ENCODE measurements around the gene WFDC10A.

WFDC10A gene

GRCh38 chr20:45670139-45670538 is 40.6 kb downstream of the WFDC10A start, which contains the start of gene WFDC11:
Gene WFDC11, minus strand, starts transcription at chr20:45670239. Its CDS starts 19,639 bp downstream, at chr20:45650600.
- TF ChIP-seq REST (IDR thresholded peaks at IDR 0.05; ENCODE audit: insufficient replicate concordance, low read depth) (no peak), CTCF (IDR thresholded peaks at IDR 0.05; ENCODE audit: insufficient read depth, low read length) (no peak), POLR2AphosphoS5 (IDR thresholded peaks at IDR 0.05; ENCODE audit: low read depth) (no peak), SPI1 (IDR thresholded peaks at IDR 0.05; ENCODE audit: borderline replicate concordance, low read depth) (no peak)
- no peak for DNase-seq (ENCODE audit: low read depth in 1 of 2, low spot score in 1 of 2)
- Histone ChIP-seq H3K4me3 (replicated peaks; ENCODE audit: insufficient read depth, low read length) (no peak within 1 kb of the TSS), H3K27me3 (ENCODE audit: insufficient read depth, poor library complexity, severe bottlenecking) (peaks cover 15% of the 10 kb centered on the region), H3K27ac (replicated peaks) (no peak within 1 kb of the TSS)

- DNase-seq (ENCODE audit: low read depth in 1 of 2, low spot score in 1 of 2) = no peak
- Histone ChIP-seq H3K27me3 (ENCODE audit: insufficient read depth, poor library complexity, severe bottlenecking) (peaks cover 20% of the 10 kb centered on the region), H3K27ac (replicated peaks) (no peak overlapping the region), H3K4me3 (replicated peaks; ENCODE audit: insufficient read depth, low read length) (no peak overlapping the region)
- TF ChIP-seq CTCF (IDR thresholded peaks at IDR 0.05; ENCODE audit: insufficient read depth, low read length) (no peak), GABPA (IDR thresholded peaks at IDR 0.05; ENCODE audit: low read depth) (no peak), REST (IDR thresholded peaks at IDR 0.05; ENCODE audit: insufficient replicate concordance, low read depth) (no peak), SPI1 (IDR thresholded peaks at IDR 0.05; ENCODE audit: borderline replicate concordance, low read depth) (no peak), POLR2AphosphoS5 (IDR thresholded peaks at IDR 0.05; ENCODE audit: low read depth) (no peak)
Observed at GRCh38 chr20:45672765-45673164, 43.2 kb downstream of the WFDC10A start.

- no peak for DNase-seq (ENCODE audit: low read depth in 1 of 2, low spot score in 1 of 2)
- TF ChIP-seq REST (IDR thresholded peaks at IDR 0.05; ENCODE audit: insufficient replicate concordance, low read depth) = no peak
- TF ChIP-seq CTCF (IDR thresholded peaks at IDR 0.05; ENCODE audit: insufficient read depth, low read length) = no peak
- TF ChIP-seq SPI1 (IDR thresholded peaks at IDR 0.05; ENCODE audit: borderline replicate concordance, low read depth) = no peak
- no peak for TF ChIP-seq GABPA (IDR thresholded peaks at IDR 0.05; ENCODE audit: low read depth)
- no peak for TF ChIP-seq POLR2AphosphoS5 (IDR thresholded peaks at IDR 0.05; ENCODE audit: low read depth)
- peaks cover 7% of the 10 kb centered on the region for H3K27me3 ChIP-seq (ENCODE audit: insufficient read depth, poor library complexity, severe bottlenecking)
- H3K4me3 ChIP-seq (replicated peaks; ENCODE audit: insufficient read depth, low read length) = no peak overlapping the region
- H3K27ac ChIP-seq (replicated peaks) = no peak overlapping the region
Observed at GRCh38 chr20:45679650-45680049, 50.1 kb downstream of the WFDC10A start.
